GM18909 (cell line): Measurements from ENCODE around the gene MRPL28.

Experiments used
- ATAC-seq: cut with Tn5 transposase; IDR thresholded peaks from one replicate; pipeline ENCODE4 v1.9.1; 2021; ENCODE audit warnings: mild to moderate bottlenecking; ENCODE audit not compliant: unreplicated experiment, poor library complexity

The MRPL28 gene

GRCh38 chr16:375927-376816 lies 5.8 kb upstream of the MRPL28 start:
- no peak for ATAC-seq

DNA sequence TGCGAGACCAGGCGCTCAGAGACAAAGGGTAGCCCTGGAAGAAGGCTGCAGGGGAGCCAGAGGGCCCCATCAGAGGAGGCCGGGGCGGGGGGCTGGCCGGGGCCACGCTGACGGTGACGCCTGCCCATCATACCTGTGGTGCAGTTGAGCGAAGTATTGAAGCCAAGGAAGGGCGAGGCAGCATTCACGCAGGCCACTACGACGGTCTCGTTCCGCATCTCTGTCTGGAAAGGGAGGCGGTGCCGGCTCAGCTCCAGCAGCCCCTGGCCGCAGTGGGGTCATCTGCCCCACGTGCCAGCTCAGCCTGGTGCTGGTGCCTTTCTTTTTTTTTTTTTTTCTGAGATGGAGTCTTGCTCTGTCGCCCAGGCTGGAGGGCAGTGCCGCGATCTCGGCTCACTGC lies 4.9 kb upstream of the MRPL28 start:
- no peak for ATAC-seq

GRCh38 chr16:374616-374926 lies 4.2 kb upstream of the MRPL28 start:
- no peak for ATAC-seq

DNA sequence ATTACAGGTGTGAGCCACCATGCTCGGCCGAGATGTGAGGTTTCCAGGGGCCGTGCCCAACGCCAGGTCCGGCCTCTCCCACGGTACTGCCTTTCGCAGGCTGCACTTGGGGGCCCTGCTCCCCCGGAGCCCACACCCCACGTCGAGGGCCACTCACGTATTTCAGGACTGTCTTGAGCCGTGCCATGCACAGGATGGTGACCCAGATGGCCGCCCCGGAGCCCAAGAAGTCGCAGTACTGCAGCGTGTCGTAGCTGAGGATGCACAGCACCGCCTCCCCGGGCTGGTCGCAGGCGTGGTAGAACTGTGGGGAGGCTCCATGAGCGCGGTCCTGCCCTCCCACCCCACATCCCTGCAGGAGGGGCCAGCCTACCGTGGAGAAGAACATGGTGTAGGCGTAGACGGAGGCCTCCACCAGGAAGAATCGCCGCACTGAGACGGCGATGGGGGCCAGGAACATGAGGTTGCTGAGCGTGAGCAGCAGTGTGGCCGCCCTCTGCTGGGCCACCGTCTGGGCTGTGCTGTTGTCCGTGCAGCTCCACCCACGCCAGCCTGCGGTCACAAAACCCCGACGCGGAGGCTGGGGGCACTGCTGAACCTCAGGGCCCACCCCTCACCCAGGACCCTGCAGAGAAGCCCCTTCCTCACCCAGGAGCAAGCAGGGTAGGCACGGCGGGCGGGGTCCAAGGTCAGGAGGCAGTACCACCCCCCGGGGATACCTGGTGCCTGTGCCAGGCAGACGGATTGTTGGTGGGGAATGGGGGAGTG lies 3.7 kb upstream of the MRPL28 start:
- ATAC-seq, result no peak

- ATAC-seq, result no peak
These were observed 2.8 kb upstream of the MRPL28 start for GRCh38 chr16:373020-373598.

DNA sequence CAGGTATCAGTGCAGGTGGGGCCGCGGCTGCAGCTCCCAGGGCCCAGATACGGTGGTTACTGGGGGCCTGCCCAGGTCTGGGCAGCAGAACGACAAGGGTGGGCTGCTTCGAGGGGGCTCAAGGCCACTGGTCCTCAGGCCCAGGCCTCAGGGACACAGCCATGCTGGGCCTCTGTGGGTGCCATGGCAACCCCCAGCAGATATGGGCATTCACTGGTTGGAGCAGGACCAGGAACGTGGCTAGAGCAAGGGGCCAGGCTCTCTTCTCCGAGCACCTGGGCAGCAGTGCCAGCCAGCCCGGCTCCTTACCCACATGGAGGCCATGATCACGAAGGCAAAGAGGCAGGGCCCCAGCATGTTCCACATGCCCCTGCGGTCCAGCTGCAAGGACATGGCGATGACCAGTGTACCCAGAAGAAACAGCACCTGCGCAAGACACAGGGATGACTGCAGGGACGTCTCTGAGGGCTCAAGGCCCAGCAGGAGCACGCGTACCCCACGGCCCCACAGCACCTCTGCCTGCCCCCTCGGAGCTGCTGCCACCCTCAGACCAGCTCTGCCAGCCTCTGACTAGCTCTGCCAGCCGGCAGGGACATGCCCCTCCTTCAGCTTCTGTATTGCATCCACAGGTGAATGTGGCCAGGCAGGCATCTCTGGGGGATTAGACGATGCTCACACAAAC lies 2.1 kb upstream of the MRPL28 start:
- no peak for ATAC-seq

DNA sequence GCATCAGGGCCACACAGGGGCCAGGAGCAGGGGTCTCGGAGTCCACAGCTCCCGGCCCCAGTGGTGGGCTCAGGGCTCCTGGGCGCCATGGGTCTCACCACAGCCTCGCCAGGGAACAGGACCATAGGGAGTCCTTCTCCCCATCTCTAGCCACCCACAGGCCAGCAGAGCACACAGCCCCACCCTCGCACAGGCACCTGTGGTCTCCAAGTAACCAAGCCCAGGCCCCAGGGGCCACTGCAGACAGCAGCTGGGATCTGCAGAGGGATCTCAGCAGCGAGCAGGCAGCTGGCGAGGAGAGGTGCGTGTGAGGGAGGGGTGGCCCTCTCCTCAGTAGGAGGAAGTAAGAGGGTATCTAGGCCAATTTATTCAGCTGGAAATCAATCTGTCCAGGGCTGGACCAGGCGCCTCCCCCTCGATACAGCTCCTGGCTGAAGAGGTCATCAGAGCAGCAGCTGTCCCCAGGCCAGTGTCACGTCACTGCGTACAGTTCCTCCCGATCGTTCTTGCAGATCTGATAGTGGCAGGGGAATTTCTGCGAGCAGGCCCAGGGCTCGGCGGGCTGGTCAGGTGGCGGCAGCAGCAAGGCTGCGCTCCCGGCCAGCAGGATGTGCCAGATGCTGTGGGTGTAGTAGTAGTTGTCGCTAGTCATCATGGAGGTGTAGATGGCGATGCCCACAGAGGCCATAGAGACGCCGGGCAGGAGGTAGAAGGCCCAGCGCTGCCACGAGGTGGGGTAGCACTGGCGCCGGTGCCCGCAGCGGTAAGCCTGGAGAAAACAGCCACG lies 1.4 kb upstream of the MRPL28 start:
- ATAC-seq, result no peak

- no peak for ATAC-seq
These were observed 709 bp upstream of the MRPL28 start for GRCh38 chr16:370979-371514.

DNA sequence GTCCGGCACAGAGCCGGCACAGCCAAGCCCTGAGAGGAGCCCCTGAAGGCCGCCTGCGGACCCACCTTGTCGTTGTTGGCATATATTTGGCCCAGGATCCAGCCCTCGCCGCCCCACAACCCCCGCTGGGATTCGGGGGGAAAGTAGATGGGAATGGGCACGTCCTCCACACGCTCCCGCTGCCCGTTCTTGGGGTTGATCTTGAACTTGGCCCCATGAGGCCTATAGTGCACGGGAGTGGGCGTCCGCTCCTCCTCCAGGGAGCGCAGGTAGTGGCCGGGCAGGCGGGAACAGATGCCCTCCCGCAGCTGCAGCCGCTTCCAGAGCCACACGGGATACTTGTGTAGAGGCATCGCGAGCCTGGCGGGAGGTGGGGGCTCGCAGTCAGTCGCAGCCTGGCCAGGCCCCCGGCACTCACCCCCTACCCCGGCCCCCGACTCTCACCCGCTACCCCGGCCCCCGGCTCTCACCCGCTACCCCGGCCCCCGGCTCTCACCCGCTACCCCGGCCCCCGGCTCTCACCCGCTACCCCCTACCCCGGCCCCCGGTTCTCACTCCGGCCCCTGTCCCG lies 387 bp downstream of the MRPL28 start:
- ATAC-seq, result no peak

- ATAC-seq, result no peak
These were observed 968 bp downstream of the MRPL28 start for GRCh38 chr16:369275-369865.

GRCh38 chr16:368388-369158 lies 1.8 kb downstream of the MRPL28 start:
- ATAC-seq, result no peak

- no peak for ATAC-seq
These were observed 2.9 kb downstream of the MRPL28 start for GRCh38 chr16:367333-367903.

GRCh38 chr16:366476-366875 lies 3.9 kb downstream of the MRPL28 start:
- ATAC-seq, result no peak

DNA sequence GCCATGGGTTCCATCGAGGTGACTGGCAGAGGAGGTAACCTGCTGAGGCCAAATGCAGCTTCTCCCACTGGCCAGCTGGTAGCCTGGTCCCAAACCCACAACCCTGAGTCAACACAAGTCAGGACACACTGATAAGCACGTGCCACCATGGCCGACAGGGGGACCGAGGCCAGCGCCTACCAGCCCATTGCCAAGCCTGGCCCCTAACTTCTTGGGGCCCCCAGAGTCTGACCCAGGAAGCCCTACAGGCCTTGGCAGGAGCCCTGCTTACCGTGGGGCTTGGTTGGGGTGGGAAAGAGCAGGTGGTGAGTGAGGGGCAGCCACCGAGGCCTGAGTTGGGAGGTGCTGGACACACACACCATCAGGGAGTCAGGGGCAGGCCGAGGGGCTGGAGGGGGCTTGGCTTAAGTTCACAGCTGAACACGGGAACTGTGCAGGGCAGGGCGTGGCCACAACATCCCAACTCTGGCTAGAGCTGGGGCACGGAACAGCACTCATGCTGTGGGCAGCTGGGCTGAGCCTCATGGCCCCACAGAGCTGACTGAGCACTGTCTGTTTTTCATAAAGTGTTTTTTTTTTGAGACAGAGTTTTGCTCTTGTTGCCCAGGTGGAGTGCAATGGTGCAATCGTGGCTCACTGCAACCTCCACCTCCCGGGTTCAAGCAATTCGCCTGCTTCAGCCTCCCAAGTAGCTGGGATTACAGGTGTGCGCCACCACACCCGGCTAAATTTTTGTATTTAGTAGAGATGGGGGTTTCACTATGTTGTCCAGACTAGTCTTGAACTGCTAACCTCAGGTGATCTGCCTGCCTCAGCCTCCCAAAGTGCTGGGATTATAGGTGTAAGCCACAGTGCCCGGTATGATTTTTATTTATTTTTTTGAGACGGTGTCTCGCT lies 5.5 kb downstream of the MRPL28 start:
- ATAC-seq, result no peak

DNA sequence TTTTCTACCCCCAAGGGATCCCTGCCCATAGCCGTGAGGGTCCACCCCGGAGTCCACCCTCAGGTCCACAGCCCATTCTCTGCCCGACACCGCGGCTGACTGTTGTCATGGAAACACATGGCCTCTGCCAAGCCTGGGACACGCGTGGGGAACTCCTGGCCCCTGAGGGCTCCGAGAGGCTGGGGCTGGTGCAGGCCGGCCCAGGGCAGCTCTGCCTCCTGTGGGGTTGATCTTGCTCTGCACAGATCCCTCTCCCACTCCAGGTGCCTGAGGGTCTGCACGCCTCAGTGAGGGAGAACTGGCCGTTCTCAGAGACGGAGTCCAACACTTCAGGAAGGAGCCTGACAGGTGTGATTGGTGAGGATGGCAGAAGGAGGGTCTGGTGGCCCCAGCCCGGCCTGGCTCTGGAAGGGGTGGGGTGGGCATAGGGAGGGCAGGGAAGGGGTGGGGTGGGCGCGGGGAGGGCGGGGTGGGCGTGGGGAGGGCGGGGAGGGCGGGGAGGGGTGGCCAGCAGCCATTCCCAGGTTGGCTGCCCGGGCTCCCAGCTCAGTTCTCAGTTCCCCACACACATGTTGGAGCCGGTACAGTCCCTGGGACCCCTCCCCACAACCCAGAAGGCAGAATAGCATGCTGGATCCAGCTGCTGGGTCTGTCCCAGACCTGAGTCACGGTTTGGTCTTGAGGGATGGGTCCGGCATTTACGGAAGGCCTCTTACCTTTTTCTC lies 6.4 kb downstream of the MRPL28 start:
- no peak for ATAC-seq

DNA sequence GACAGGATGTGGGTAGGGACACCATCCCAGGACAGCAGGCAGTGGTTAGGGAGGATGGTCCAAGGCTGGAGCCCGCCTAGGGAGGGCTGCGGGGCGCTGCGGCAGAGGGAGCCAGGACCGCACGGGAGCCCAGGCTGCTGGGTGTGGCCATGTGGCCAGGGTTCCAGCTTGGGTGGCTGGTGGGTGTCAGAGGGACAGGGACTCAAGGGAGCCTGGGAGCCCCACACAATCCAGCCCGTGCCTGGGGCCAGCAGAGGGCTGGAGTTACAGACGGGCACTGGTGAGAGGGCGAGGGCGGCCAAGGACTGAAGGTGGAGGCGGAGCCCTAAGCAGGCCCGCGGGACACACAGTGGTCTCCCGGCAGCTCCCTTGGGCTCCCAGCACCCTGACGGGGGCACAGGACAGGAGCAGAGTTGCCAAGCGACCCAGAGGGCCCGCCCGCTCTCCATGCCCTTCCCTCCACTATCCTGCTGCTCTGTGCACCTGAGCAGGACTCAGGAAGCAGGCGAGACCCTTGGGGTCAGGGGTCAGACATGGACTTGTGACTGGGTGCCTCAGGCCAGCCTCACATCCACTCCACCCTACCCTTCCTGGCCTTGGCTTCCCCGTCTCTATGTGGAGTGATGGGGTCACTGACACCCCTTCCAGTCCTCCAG lies 7.1 kb downstream of the MRPL28 start:
- no peak for ATAC-seq
